ENCODE measurements around the gene TMEM86B.
A peak's percentile ranks its signal among the peaks of the same experiment; 100 is the strongest.

Gene TMEM86B, protein sequence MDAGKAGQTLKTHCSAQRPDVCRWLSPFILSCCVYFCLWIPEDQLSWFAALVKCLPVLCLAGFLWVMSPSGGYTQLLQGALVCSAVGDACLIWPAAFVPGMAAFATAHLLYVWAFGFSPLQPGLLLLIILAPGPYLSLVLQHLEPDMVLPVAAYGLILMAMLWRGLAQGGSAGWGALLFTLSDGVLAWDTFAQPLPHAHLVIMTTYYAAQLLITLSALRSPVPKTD

DNA sequence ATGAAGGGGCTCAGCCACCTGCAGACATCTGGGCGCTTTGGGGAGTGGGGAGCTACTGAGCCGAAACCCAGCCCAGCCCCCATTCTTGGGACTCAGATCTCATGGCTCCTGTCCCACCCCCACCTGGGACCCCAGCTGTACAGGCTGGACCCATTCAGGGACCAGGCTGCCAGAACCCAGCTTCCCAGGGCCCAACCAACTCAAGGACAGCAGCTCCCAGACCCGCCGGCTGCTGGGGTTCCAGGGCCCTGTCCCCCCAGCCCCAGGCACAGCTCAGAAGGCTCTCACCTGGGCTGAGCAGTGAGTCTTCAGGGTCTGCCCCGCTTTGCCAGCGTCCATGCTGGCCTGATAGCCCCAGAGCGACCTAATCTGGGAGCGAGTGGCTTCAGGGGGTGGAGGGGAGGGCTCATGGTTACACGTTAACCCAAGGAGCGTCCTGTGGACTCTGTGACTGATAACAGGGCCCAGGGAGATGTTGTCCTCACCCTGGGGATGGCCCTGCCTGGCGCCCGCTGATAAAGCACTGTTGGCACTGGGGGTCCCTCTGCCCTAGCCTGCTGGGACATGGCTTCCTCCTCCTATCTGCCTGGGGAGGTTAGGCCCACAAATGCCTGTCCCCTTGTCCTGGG, at the start of gene TMEM86B:
TMEM86B (minus strand) TSS at position 361 of the 629 bp plus-strand sequence; CDS start at position 339, 22 bp downstream.
- DNase-seq, result no peak

DNA sequence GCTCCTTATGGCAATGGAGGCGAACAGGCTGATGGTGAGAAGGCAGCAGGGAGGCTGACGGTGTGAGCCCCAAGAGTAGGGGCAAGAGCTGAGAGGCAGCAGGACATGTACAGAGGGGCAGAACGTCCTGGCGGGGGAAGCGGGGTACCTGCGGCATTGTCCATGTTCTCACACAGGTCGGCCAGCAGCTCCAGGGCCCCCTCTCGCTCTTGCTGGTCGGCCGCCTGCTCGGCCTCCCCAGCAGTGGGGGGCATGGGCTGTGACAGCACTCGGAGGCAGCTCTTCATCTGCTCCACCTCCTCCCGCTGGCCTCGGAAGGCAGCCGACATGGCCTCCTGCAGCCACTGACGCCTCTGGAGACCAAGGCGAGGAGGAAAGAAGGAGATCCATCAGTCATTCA, 48.9 kb upstream of the TMEM86B start:
- no peak for DNase-seq

DNA sequence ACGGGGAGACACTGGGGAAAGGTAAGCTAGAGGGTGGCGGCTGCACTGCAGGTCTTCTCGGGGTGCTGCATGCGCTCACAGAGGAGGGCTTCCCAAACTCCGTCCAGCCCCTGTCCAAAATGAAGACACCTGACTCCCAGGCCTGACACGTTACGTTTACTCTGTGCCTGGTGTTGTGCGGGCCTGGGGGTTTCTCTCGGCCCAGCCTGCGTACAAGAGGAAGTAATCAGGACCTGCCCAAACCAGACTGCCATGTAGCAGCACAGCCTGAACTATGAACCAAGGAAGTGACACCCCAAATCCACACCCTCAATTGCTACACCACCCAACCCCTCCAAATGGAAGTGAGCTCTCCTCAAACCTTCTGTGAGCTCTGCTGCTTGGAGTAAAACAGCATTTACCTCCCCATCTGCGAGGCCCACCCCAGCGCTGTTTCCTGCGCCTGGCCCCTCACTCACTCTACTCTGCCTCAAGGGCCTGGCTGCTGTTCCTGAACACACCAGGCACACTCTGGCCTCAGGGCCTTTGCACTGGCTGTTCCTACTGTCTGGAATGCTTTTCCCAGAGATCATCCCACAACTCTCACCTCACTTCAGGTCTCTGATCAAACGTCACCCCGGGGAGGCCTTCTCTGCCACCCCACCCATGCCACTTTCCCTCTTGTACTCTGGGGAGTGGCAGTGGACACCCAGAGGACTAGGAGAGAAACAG, 48.3 kb upstream of the TMEM86B start:
- no peak for DNase-seq

DNA sequence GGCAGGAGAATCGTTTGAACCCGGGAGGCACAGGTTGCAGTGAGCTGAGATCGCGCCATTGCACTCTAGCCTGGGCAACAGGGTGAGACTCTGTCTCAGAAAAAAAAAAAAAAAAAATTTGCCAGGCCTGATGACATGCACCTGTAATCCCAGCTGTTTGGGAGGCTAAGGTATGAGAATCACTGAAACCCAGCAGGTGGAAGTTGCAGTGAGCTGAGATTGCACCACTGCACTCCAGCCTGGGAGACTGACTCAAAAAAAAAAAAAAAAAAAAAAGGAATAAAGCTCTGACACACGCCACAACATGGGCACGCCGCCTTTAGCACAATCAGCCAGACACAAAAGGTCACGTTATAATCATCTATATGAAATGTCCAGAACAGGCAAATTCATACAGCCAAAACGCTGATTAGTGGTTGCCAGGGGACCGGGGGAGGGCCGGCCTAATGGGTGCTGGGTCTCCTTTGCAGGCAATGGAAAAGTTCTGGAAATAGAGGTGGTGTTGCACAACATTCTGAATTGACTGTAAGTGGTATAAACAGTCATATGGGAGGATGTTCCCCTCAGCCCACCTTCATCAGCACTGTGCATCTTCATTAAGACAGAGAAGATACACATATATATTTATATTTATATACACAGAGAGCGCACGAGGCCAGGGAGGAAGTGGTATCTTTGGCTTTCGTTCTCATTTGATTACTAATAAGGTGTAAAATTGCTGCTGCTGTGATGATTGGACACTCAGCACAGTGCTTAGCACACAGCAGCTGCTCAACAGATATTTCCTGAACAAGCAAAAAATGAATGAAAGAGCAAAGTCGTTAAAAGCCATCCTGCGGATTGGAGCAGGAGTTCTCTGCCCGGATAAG, 47.5 kb upstream of the TMEM86B start:
- no peak for DNase-seq

DNA sequence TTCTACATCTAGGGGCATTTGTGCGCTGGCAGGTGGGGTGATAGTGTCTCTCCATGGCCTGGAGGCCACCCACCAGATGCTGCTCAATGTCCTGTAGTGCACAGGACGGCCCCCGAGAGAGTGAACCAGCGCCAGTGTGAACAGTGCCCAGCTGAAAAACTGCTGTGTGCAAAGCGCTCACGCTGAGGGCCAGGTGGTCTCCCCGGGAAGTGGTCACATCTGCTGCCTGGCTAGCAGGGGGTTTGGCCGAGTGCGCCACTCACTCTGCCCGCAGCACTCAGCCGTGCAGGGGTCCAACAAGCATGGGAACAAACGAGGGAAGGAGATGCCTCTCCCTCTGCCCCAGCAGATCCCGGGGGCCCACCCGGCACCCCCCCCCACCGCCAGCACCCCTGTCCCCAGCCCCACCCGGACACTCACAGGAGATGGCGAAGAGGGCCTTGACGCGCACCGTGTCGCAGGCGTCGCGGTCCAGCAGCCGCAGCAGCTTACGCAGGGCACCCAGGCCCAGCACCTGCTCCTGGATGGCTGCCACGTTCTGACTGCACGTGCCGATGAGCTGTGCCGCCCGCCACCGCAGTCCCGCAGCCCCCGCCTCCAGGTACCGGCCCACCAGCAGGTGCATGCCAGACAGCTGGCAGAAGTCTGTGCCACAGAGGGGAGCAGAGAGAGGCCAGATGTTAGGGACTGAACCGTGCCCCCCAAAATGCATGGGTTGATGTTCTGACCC, 45.6 kb upstream of the TMEM86B start:
- no peak for DNase-seq

DNA sequence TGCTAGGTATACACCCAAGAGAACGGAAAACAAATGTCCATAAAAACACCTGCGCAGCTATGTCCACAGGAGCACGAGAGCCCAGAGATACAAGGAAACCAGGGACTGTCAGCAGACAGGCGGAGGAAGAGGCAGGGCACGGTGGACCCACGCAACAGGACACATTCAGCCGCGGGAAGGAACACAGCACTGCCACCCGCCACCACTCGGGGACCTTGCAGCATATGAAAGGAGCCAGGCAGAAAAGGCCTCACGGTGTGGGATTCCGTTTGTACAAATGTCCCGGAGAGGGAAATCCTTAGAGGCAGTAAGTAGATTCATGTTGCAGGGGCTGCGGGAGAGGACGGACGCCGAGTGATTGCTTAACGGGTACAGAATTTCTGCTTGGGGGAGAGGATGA, 43.6 kb upstream of the TMEM86B start:
- DNase-seq, result no peak

DNA sequence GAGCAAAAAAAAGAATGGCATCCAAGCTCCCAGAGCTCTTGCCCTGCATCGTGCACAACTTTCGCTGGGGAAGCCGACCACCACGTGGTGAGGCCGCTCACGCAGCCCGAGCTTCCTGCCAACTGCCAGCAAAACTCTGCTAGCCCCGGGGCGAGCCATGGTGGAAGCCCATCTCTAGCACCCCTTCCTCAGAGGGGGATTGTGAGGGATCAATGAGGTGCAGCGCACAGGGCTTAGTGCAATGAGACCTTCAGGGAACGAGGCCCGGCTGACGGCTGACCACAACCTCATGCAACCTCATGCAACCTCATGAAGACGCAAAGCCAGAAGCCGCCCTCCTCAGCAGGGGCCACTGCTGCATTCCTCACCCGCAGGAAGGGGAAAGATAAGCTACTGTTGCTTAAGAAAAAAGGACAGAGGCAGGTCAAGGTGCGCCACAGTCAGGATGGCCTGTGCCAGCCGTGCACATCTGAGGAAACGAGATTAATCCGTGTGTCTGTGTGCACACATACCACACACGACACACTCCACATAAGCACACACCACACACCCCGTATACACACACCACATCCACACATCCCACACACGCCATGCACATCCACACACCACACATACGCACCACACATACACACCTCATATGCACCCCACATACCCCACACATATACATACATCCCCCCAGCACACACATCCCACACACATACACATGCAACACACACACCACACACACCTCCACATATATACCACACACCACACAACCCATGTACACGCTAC, 41.8 kb upstream of the TMEM86B start:
- no peak for DNase-seq

DNA sequence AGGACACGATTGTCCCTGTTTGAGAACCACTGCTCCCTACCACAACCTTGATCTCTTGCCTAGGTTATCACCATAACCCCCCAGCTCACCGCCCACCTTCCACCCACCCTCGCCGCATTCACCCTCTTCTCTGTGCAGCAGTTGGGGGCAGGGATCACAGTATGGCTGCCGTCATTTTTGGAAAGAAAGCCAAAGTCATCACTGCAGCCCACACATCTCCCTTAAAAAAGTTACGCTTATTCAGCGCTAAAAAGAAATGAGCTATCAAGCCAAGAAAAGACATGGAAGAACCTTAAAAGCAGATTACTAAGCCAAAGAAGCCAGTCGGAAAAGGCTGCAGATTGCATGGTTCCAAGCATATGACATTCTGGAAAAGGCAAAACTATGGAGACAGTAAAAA, 40.7 kb upstream of the TMEM86B start:
- no peak for DNase-seq

DNA sequence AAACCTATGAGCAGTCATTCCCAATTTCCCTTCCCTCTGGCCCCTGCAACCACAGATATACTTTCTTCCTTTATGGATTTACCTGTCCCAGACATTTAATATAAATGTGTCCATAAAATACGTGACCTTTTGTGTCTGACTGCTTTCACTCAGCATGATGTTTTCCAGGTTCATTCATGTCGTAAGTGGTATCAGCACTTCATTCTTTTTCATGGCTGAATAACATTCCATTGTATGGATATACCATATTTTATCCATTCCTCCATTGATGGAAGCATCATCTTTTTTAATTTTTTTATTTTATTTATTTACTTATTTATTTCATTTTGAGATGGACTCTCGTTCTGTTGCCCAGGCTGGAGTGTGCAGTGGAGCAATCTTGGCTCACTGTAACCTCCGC, 38.3 kb upstream of the TMEM86B start:
- DNase-seq, result no peak

DNA sequence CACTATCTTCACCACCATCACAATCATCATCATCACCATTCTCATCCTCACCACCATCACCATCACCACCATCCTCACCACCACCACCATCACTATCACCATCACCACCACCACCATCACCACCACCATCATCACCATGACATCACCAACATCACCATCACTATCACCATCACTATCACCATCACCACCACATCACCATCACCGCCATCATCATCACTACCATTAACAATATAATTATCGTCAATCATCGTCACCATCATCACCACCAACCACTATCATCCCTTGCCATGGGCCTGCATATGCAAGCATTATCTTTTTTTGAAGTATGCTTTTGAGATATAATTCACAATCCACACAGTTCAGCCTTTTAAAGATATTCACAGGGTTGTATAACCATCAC, 37.8 kb upstream of the TMEM86B start:
- DNase-seq, result no peak

DNA sequence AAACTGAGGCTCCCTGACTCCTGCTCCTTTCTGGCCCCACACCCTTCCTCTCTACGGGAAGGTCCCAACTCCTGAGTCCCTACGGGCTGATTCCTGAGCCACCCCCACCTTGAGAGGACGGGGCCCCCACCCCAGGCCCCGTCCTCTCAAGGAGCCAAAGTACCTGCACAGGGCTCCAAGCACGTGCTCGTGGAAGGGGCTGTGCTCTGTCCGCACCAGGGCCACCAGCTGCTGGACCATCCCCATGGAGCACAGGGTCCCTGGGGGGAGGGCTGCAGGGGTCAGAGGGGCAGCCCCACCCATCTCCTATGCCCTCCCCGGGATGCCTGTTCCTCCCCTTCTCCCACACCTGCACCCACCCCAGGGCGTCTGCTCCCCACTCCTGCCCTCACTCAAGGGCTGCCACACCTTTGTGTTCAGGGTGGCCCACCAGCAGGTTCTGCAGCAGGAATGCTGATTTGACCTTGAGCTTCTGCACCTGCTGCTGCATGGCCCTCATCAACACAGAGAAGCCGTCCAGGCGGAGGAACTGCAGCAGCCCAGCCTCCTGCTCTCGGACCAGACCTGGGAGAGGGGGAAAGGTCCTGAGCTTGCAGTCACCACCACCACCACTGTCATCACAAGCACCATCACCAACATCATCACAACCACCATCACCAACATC, 37.3 kb upstream of the TMEM86B start:
- DNase-seq, result no peak

DNA sequence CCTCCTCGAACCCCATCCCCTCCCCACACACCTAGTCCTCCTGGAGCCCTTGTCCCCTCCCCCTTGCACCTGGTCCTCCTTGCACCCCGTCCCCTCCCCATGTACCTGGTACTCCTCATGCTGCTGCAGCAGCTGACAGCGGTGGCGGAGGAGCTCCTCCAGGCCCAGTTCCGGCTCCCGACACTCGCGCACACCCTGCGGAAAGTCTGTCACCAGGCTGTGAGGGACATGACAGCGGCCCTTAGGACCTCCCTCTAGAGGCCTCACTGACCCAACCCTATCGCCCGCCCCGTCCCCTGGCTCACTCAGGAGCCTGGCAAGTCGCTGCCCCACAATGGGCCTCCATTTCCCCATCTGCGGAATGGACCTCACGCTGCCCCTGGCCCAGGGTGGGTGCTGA, 36.6 kb upstream of the TMEM86B start:
- no peak for DNase-seq

DNA sequence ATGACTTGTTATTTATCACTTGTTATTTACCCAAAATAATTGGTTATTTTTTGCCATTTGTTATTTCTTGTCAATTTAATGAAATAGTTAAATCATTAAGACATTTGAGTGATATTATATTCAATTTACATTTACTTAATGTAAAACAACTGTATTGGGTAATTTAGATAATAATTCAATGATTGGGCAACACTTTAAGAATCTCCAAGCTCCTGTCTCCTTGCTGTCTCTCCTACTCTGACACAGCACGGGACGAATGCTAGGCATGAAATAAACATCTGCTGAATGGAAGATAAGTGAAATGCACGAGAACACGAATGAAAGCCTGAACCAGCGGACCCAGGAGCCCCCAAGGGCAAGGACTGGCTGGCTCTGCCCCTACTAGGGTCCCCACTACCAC, 36.0 kb upstream of the TMEM86B start:
- DNase-seq, result no peak

DNA sequence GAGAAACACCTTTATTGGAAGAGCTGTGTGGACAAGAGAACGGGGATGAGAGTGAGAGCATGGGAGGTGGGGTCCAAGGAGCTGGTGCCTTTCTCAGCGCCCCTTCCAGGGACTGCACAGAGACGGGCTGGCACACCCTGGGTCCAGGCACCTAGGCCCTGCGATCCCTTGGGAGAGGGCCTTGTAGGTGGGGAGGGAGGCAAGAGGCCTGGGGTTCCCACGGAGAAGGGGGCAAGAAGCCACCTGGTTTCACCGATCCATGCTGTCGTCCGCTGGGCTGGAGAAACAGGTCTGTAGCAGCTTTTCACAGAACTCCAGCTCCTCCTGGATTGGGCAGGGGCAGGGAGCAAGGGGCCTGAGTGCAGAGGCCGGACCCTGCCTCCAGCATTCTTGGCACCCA, 33.8 kb upstream of the TMEM86B start:
- no peak for DNase-seq

DNA sequence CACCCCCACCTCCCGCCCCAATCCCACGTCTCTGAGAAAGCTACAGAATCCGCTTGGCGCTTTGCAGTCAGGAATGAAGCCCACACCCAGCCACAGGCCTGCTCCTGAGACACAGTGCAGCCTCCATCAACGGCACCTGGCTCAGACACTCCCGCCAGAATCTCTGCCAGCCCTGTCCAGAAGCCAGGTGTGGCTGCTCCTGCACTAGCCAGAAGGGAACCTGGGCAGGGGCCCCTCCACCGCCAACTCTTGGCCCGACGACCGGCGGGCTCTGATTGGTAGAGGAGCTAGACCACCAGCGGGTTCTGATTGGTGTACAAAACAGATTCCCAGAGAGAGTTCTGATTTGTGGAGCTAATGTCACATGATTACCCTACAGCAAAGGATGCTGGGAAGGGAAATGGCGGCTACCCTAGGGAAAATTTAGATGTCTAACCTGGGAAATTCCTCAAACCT, 33.1 kb upstream of the TMEM86B start:
- no peak for DNase-seq

DNA sequence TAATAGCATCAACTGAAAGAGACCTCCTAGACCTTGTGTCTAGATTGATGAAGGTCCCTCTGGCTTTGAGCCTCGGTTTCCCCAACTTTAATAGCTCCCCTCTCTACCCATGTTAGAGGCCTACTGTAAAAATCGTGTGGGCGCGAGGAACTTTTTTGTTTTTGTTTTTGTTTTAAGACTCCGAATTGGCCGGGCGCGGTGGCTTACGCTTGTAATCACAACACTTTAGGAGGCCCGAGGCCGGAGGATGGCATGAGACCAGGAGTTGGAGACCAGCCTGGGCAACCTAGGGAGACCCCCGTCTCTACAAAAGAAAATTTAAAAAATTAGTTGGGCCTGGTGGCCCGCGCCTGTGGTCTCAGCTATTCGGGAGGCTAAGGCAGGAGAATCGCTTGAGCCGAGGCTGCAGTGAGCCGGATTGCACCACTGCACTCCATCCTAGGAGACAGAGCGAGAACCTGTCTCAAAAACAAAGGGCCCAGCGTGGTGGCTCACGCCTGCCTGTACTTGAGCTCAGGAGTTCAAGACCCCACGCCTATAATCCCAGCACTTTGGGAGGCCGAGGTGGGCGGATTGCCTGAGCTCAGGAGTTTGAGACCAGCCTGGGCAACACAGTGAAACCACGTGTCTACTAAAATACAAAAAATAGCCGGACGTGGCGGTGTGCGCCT, 31.1 kb upstream of the TMEM86B start:
- DNase-seq, result no peak

DNA sequence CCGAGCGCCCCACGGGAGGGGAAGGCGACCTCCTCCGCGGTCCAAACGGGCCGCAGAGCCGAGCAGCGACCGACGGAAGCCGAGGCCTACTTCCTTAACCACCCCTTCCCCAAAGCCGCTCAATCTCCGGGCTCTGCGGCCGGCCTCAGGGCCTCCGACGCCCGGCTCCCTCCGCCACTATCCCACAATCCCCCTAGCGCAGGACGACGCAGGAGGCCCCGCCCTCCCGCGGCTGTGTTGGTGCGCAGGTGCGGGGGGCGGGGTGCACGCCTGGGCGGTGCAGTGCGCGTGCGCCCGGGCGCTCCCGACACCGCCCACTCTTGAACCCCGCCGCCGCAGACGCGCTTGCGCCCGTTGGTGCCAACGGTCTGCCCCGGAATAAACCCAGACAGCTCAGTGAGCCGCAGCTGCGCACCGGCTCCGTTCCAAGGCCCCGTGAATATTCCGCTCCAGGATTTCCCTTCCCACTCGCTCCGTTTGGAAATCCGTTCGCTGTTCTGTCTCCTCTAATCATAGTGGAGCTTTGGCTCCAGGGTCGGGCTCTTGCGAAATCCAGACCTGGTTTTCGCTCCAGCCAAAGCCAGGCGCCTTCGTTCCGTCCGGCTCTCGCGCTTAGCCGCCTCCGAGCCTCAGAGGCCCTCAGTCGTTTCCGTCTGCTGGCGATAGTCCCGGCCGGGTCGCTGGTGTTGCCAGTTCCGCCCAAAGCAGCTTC, 30.4 kb upstream of the TMEM86B start, which contains the start of gene PPP6R1:
PPP6R1 (minus strand) TSS at position 190 of the 712 bp plus-strand sequence. CDS start 11,914 bp downstream, outside the sequence.
- DNase-seq, result peak; percentile 98

DNA sequence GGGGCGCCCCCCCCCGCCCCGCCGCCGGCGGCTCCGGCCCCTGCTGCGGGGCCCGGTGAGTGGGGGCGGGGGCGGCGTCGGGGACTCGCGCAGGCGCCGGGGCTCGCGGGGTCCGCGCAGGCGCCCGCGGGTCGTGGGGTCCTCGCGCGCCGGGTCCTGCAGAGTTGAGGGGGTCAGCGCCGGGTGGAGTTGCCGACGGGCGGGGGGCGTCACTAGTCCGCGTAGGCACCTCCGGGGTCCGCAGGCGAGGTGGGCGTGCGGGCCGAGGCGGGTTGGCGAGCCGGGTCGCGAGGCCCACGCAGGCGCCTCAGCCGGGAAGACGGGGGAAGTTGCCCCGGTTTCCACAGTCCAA, 29.9 kb upstream of the TMEM86B start:
- no peak for DNase-seq

DNA sequence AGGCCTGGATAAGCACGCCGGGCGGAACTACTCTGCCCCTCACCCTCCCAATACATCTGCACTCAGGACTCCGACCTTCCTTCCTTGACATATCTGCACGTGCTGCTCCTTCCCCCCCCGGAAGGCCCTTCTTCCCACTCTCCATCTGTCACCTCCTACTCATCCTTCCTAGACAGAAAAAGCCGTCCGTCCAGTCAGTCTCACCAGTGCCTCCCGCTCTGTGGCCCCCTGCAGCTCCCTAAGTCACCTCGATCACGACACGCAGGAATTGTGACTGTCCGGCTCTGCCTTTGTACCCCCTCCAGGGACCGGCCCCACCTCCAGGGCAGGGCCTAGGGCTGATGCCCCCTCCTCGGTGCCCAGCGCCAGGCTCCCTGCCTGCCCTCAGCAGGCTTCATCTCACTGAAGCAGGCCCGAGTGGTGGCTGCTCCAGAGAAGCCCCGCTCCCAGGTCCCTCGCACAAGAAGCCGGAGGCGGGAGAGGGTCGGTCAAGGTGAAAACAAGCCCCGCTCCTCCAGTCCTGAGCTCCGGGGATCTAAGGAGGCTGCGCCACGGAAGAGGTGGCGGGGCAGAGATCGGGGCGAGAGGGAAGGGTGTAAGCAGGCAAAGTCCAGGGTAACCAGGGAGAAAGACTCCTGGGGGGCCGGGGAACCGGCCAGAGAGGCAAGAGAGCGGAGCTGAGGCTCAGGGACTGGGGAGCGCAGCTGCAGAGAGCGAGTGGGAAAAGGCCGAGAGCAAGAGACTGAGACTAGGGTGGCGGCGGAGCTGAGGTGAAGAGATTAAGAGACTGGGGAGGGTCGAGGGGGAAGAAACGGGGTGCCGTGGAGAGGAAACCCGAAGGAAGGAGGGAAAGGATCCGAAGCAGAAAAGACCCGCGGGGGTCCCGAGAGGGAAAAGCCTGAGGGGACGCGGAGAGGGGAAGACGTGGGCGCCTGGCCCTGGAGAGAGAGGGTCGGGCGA, 29.2 kb upstream of the TMEM86B start:
- DNase-seq, result no peak

Data from DMS153 (cell line).